Uterus (tissue), 2 donors: ENCODE results near the gene ADAMTS1.

ENCODE experiments used
- CTCF ChIP-seq, 4 experiments: fragments of 200-600 bp in 2 of 4; fragments of 450-650 bp in 2 of 4; sonication (generic) in 2 of 4; IDR thresholded peaks; one replicate each; pipeline ENCODE4 v1.5.1; 2016 to 2019; ENCODE audit warnings: antibody characterized with exemption in 4 of 4, mild to moderate bottlenecking in 2 of 4, moderate library complexity in 1 of 4
- POLR2A ChIP-seq, 2 donors: fragments of 450-650 bp; IDR thresholded peaks; one replicate each; pipeline ENCODE4 v1.6.1; 2016; ENCODE audit warnings: antibody characterized with exemption in 2 of 2, mild to moderate bottlenecking in 1 of 2, moderate library complexity in 1 of 2

- TF ChIP-seq CTCF (IDR thresholded peaks at IDR 0.05): no peak
- no peak for TF ChIP-seq POLR2A (IDR thresholded peaks at IDR 0.05)
These were observed 24.7 kb downstream of the ADAMTS1 start for GRCh38 chr21:26820509-26820908.
